HG03521 (cell line): Measurements from ENCODE around the gene KCNK3.

Source experiments
- ATAC-seq: cut with Tn5 transposase; IDR thresholded peaks from one replicate; pipeline ENCODE4 v1.9.1; 2021; ENCODE audit warnings: mild to moderate bottlenecking, moderate library complexity; ENCODE audit not compliant: unreplicated experiment

Gene KCNK3

GRCh38 chr2:26778507-26778906, 86.0 kb downstream of the KCNK3 start:
- no peak for ATAC-seq

GRCh38 chr2:26780203-26780760, 87.8 kb downstream of the KCNK3 start:
- no peak for ATAC-seq
